H9 (cell line): Measurements from ENCODE around the gene ASIC1. TPM values are rescaled to one million over a fixed set of nuclear protein-coding genes. Genes with fewer than 3 reads are reported as not detected.

Experiments used
- DNase-seq: peaks from one replicate; pipeline ENCODE4 v3.0.0-alpha.2; 2017
- H2AFZ ChIP-seq: one replicate; pipeline ENCODE4 v1.6.1; 2013; ENCODE audit warnings: mild to moderate bottlenecking, low read length, control low read depth, moderate library complexity
- H2AK5ac ChIP-seq: 2 replicates; pipeline ENCODE4 v1.6.1; 2013; ENCODE audit warnings: low read length, control low read depth, mixed read lengths; ENCODE audit not compliant: insufficient read length
- H2BK120ac ChIP-seq: one replicate; pipeline ENCODE4 v1.6.1; 2013; ENCODE audit warnings: low read depth, mild to moderate bottlenecking, low read length, control low read depth, inconsistent platforms; ENCODE audit not compliant: poor library complexity, severe bottlenecking
- H2BK12ac ChIP-seq: 2 replicates; pipeline ENCODE4 v1.6.1; 2013; ENCODE audit warnings: low read length, control low read depth, mixed read lengths, low read depth; ENCODE audit not compliant: insufficient read length
- H2BK15ac ChIP-seq: 2 replicates; pipeline ENCODE4 v1.6.1; 2013; ENCODE audit warnings: low read depth, low read length, control low read depth
- H2BK20ac ChIP-seq: one replicate; pipeline ENCODE4 v1.6.1; 2013; ENCODE audit warnings: low read depth, mild to moderate bottlenecking, low read length, control low read depth, inconsistent platforms; ENCODE audit not compliant: poor library complexity, severe bottlenecking
- H2BK5ac ChIP-seq: 2 replicates; pipeline ENCODE4 v1.6.1; 2013; ENCODE audit warnings: low read length, control low read depth, mixed read lengths; ENCODE audit not compliant: insufficient read length
- H3K14ac ChIP-seq: 2 replicates; pipeline ENCODE4 v1.6.1; 2013; ENCODE audit warnings: low read length, control low read depth; ENCODE audit not compliant: insufficient read depth
- H3K18ac ChIP-seq: 2 replicates; pipeline ENCODE4 v1.6.1; 2013; ENCODE audit warnings: low read depth, mild to moderate bottlenecking, mixed read lengths, low read length, control low read depth; ENCODE audit not compliant: insufficient read length
- H3K23ac ChIP-seq: 2 replicates; pipeline ENCODE4 v1.6.1; 2013; ENCODE audit warnings: low read length, control low read depth, mixed read lengths, low read depth; ENCODE audit not compliant: insufficient read length
- H3K23me2 ChIP-seq: 2 replicates; pipeline ENCODE4 v1.6.1; 2013; ENCODE audit warnings: low read depth, mild to moderate bottlenecking, mixed read lengths, low read length, control low read depth; ENCODE audit not compliant: insufficient read length, poor library complexity, severe bottlenecking
- H3K27ac ChIP-seq: 2 replicates; pipeline ENCODE4 v1.5.1; 2013; ENCODE audit warnings: low read length, control low read depth, mixed read lengths, low read depth; ENCODE audit not compliant: insufficient read length
- H3K27me3 ChIP-seq: 2 replicates; pipeline ENCODE4 v1.6.1; 2013; ENCODE audit warnings: low read length, control low read depth, inconsistent platforms; ENCODE audit not compliant: insufficient read depth
- H3K4ac ChIP-seq: 2 replicates; pipeline ENCODE4 v1.6.1; 2013; ENCODE audit warnings: low read depth, mild to moderate bottlenecking, control low read depth, inconsistent platforms, low read length, moderate library complexity
- H3K4me1 ChIP-seq: 2 replicates; pipeline ENCODE4 v1.6.1; 2013; ENCODE audit warnings: low read length, control low read depth, inconsistent platforms; ENCODE audit not compliant: insufficient read depth
- H3K4me2 ChIP-seq: 2 replicates; pipeline ENCODE4 v1.6.1; 2013; ENCODE audit warnings: low read length, control low read depth, mixed read lengths; ENCODE audit not compliant: insufficient read length, insufficient read depth
- H3K56ac ChIP-seq: 2 replicates; pipeline ENCODE4 v1.6.1; 2013; ENCODE audit warnings: low read depth, mild to moderate bottlenecking, mixed read lengths, low read length, control low read depth; ENCODE audit not compliant: insufficient read length
- H3K79me1 ChIP-seq: 2 replicates; pipeline ENCODE4 v1.6.1; 2013; ENCODE audit warnings: low read depth, mild to moderate bottlenecking, moderate library complexity, low read length, control low read depth, inconsistent platforms; ENCODE audit not compliant: insufficient read depth, poor library complexity, severe bottlenecking
- H3K79me2 ChIP-seq: 2 replicates; pipeline ENCODE4 v1.6.1; 2013; ENCODE audit warnings: low read length, control low read depth, inconsistent platforms; ENCODE audit not compliant: insufficient read depth
- H3K9ac ChIP-seq: 2 replicates; pipeline ENCODE4 v1.6.1; 2013; ENCODE audit warnings: low read length, control low read depth, mixed read lengths; ENCODE audit not compliant: insufficient read length; ENCODE audit errors: extremely low read depth
- H3K9me3 ChIP-seq: one replicate; pipeline ENCODE4 v1.6.1; 2013; ENCODE audit warnings: low read depth, low read length, inconsistent platforms; ENCODE audit not compliant: control insufficient read depth
- H3T11ph ChIP-seq: one replicate; pipeline ENCODE4 v1.6.1; 2013; ENCODE audit warnings: mild to moderate bottlenecking, low read length, control low read depth, inconsistent platforms
- H4K20me1 ChIP-seq: one replicate; pipeline ENCODE4 v1.6.1; 2013; ENCODE audit not compliant: control insufficient read depth, insufficient read length, insufficient read depth
- H4K5ac ChIP-seq: 2 replicates; pipeline ENCODE4 v1.6.1; 2013; ENCODE audit warnings: low read depth, mild to moderate bottlenecking, mixed read lengths, low read length, control low read depth; ENCODE audit not compliant: insufficient read length
- H4K8ac ChIP-seq: replicated peaks from 2 replicates; pipeline ENCODE4 v1.6.1; 2013; ENCODE audit warnings: low read length, control low read depth, mixed read lengths, low read depth; ENCODE audit not compliant: insufficient read length
- H4K91ac ChIP-seq: 2 replicates; pipeline ENCODE4 v1.6.1; 2013; ENCODE audit warnings: low read depth, mild to moderate bottlenecking, moderate library complexity, mixed read lengths, low read length, control low read depth; ENCODE audit not compliant: insufficient read length
- H3K27ac Mint-ChIP-seq, 3 experiments: 2 replicates in 2 of 3; 3 replicates in 1 of 3; pipeline ENCODE4 v1.8.0; 2020 to 2021; ENCODE audit warnings: mixed read lengths in 3 of 3, mild to moderate bottlenecking in 1 of 3, moderate library complexity in 1 of 3
- H3K27me3 Mint-ChIP-seq: 2 replicates; pipeline ENCODE4 v1.8.0; 2021; ENCODE audit warnings: low read depth, mild to moderate bottlenecking, moderate library complexity, mixed read lengths
- H3K36me3 Mint-ChIP-seq, 3 experiments: 2 replicates in 2 of 3; 3 replicates in 1 of 3; pipeline ENCODE4 v1.8.0; 2020 to 2021; ENCODE audit warnings: low read depth in 3 of 3, mixed read lengths in 3 of 3; ENCODE audit not compliant: insufficient read depth in 1 of 3
- H3K4me1 Mint-ChIP-seq, 2 experiments: 2 replicates each; pipeline ENCODE4 v1.8.0; 2020; ENCODE audit warnings: mixed read lengths in 2 of 2
- H3K4me3 Mint-ChIP-seq, 2 experiments: 2 replicates in 1 of 2; 3 replicates in 1 of 2; pipeline ENCODE4 v1.8.0; 2020 to 2021; ENCODE audit warnings: mild to moderate bottlenecking in 2 of 2, mixed read lengths in 2 of 2, moderate library complexity in 1 of 2
- H3K9me3 Mint-ChIP-seq, 2 experiments: 2 replicates in 1 of 2; 3 replicates in 1 of 2; pipeline ENCODE4 v1.8.0; 2020; ENCODE audit warnings: mild to moderate bottlenecking in 2 of 2, mixed read lengths in 2 of 2, moderate library complexity in 1 of 2
- WGBS: extraction: QIAGEN DNeasy Blood & Tissue Kit; methylation state at CpG from one replicate; pipeline ENCODE4 v1.1.7; 2013; ENCODE audit warnings: missing lambda C conversion rate, low lambda C conversion rate, mixed read lengths; ENCODE audit not compliant: insufficient read length; ENCODE audit errors: extremely low coverage; 5-methylcytosine and 5-hydroxymethylcytosine counted together
- total RNA-seq: library from RNA; stranded (reverse); gene quantifications from 2 replicates; pipeline ENCODE4 v1.2.1, GENCODE V29; 2021
- TF ChIP-seq, protein P1 (sequence below): fragments of 200-600 bp; sonication (generic); conservative IDR thresholded peaks from 3 replicates; pipeline ENCODE4 v1.8.0; 2021; ENCODE audit warnings: antibody characterized with exemption, mild to moderate bottlenecking

Gene ASIC1
- total RNA-seq, 1 experiment from 2014 or later, result 3.9 TPM

- Histone ChIP-seq H4K91ac (no peak overlapping the region), H3K27ac (no peak overlapping the region), H2BK5ac (no peak overlapping the region), H3K4ac (no peak overlapping the region), H3K79me2 (no peaks in the 10 kb centered on the region), H2BK120ac (no peak overlapping the region), H2AK5ac (no peak overlapping the region), H3K56ac (no peak overlapping the region), H4K5ac (no peak overlapping the region), H3K9me3 (no peaks in the 10 kb centered on the region), H2BK12ac (no peak overlapping the region), H3K14ac (no peak overlapping the region), H3K9ac (no peak overlapping the region), H2BK20ac (no peak overlapping the region), H3K4me1 (no peaks in the 10 kb centered on the region; the same call in 1 of the 2 replicates), H3K4me2 (no peak overlapping the region), H3K23me2 (peaks cover 10% of the 10 kb centered on the region), H2AFZ (no peak overlapping the region), H3K23ac (no peak overlapping the region), H3T11ph (no peak overlapping the region), H3K27me3 (peaks cover 24% of the 10 kb centered on the region; the same call in 1 of the 2 replicates), H3K18ac (no peak overlapping the region), H4K20me1 (peaks cover 2% of the 10 kb centered on the region), H3K79me1 (no peaks in the 10 kb centered on the region), H4K8ac (no peak overlapping the region), H2BK15ac (no peak overlapping the region)
- Mint-ChIP-seq H3K36me3 (no peaks in the 10 kb centered on the region), H3K9me3 (no peaks in the 10 kb centered on the region), H3K27ac (no peak overlapping the region), H3K4me3 (no peak overlapping the region), H3K4me1 (peaks cover 13 to 16% of the 10 kb centered on the region in 2 experiments), H3K27me3 (peaks cover 86% of the 10 kb centered on the region)
- TF ChIP-seq, protein P1, sequence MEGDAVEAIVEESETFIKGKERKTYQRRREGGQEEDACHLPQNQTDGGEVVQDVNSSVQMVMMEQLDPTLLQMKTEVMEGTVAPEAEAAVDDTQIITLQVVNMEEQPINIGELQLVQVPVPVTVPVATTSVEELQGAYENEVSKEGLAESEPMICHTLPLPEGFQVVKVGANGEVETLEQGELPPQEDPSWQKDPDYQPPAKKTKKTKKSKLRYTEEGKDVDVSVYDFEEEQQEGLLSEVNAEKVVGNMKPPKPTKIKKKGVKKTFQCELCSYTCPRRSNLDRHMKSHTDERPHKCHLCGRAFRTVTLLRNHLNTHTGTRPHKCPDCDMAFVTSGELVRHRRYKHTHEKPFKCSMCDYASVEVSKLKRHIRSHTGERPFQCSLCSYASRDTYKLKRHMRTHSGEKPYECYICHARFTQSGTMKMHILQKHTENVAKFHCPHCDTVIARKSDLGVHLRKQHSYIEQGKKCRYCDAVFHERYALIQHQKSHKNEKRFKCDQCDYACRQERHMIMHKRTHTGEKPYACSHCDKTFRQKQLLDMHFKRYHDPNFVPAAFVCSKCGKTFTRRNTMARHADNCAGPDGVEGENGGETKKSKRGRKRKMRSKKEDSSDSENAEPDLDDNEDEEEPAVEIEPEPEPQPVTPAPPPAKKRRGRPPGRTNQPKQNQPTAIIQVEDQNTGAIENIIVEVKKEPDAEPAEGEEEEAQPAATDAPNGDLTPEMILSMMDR, result no peak
- WGBS, result no CpG with 5 or more reads among the region's 7 CpGs
- DNase-seq, result no peak
Measured at GRCh38 chr12:50047693-50048250, 9.6 kb upstream of the ASIC1 start.
